ENCODE results near the gene HLA-DRB1.

- TF ChIP-seq GATA3 (IDR thresholded peaks at IDR 0.05; ENCODE audit: low read depth, low read length) (no peak), GATA2 (IDR thresholded peaks at IDR 0.05; ENCODE audit: low read depth, low read length) (no peak)
Measured at GRCh38 chr6:32625137-32625536, 35.5 kb upstream of the HLA-DRB1 start.
